ENCODE measurements around the gene GNG11.

DNA sequence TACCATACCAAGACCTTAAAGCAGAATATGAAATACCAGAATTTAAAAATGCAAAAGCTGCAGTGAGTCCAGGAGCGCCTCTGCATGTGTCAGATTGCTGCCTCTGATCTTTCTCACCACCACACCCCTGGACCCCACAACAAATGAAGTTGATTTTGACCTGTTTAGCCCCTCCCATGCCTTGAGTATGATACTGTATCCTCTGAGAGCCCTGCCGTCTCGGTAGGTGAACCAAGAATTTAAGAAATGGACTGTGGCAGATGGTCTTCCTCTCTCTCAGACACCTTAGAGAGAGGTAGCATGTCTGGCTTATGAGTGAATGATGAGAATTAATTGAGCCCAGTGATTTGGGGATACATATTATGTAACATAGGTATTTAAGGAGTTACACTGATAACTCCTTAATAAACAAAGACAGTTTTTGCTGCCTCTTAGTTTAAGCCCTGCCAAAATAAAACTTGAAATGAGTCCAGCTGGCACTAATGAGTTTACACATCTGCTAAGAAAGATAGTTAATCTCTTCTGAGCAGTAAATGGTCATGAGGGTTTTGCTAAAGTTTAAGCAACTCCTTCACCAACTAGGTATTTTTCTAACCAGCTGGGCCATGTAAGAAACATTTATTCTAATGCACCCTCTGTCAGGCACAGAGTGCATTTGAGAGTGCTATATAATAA lies 26.4 kb upstream of the GNG11 start:
- TF ChIP-seq, protein P1, sequence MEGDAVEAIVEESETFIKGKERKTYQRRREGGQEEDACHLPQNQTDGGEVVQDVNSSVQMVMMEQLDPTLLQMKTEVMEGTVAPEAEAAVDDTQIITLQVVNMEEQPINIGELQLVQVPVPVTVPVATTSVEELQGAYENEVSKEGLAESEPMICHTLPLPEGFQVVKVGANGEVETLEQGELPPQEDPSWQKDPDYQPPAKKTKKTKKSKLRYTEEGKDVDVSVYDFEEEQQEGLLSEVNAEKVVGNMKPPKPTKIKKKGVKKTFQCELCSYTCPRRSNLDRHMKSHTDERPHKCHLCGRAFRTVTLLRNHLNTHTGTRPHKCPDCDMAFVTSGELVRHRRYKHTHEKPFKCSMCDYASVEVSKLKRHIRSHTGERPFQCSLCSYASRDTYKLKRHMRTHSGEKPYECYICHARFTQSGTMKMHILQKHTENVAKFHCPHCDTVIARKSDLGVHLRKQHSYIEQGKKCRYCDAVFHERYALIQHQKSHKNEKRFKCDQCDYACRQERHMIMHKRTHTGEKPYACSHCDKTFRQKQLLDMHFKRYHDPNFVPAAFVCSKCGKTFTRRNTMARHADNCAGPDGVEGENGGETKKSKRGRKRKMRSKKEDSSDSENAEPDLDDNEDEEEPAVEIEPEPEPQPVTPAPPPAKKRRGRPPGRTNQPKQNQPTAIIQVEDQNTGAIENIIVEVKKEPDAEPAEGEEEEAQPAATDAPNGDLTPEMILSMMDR (conservative IDR thresholded peaks at IDR 0.05; ENCODE audit: low read depth in 2 of 2), result no peak
- TF ChIP-seq EZH2 (IDR thresholded peaks at IDR 0.05; ENCODE audit: low read depth, unreplicated experiment) (no peak), POLR2AphosphoS5 (IDR thresholded peaks at IDR 0.05; ENCODE audit: low read depth) (no peak)
- TF ChIP-seq, protein P2, sequence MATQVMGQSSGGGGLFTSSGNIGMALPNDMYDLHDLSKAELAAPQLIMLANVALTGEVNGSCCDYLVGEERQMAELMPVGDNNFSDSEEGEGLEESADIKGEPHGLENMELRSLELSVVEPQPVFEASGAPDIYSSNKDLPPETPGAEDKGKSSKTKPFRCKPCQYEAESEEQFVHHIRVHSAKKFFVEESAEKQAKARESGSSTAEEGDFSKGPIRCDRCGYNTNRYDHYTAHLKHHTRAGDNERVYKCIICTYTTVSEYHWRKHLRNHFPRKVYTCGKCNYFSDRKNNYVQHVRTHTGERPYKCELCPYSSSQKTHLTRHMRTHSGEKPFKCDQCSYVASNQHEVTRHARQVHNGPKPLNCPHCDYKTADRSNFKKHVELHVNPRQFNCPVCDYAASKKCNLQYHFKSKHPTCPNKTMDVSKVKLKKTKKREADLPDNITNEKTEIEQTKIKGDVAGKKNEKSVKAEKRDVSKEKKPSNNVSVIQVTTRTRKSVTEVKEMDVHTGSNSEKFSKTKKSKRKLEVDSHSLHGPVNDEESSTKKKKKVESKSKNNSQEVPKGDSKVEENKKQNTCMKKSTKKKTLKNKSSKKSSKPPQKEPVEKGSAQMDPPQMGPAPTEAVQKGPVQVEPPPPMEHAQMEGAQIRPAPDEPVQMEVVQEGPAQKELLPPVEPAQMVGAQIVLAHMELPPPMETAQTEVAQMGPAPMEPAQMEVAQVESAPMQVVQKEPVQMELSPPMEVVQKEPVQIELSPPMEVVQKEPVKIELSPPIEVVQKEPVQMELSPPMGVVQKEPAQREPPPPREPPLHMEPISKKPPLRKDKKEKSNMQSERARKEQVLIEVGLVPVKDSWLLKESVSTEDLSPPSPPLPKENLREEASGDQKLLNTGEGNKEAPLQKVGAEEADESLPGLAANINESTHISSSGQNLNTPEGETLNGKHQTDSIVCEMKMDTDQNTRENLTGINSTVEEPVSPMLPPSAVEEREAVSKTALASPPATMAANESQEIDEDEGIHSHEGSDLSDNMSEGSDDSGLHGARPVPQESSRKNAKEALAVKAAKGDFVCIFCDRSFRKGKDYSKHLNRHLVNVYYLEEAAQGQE (IDR thresholded peaks at IDR 0.05; ENCODE audit: unreplicated experiment), result no peak

Measured in GM23338 (cell line).